CD4-positive, alpha-beta T cell treated with Interleukin-6 for 4 hours (primary cell): ENCODE measurements around the gene BDH1.
"Not testable (repeated sequence)": the region's sequence is repeated elsewhere in the genome, so short reads cannot be mapped to it uniquely, and the experiment has no call there.

Experiments
- DNase-seq: peaks from one replicate; pipeline ENCODE4 v3.0.0-alpha.2; 2020; ENCODE audit warnings: mixed read lengths

BDH1 gene, protein sequence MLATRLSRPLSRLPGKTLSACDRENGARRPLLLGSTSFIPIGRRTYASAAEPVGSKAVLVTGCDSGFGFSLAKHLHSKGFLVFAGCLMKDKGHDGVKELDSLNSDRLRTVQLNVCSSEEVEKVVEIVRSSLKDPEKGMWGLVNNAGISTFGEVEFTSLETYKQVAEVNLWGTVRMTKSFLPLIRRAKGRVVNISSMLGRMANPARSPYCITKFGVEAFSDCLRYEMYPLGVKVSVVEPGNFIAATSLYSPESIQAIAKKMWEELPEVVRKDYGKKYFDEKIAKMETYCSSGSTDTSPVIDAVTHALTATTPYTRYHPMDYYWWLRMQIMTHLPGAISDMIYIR

DNA sequence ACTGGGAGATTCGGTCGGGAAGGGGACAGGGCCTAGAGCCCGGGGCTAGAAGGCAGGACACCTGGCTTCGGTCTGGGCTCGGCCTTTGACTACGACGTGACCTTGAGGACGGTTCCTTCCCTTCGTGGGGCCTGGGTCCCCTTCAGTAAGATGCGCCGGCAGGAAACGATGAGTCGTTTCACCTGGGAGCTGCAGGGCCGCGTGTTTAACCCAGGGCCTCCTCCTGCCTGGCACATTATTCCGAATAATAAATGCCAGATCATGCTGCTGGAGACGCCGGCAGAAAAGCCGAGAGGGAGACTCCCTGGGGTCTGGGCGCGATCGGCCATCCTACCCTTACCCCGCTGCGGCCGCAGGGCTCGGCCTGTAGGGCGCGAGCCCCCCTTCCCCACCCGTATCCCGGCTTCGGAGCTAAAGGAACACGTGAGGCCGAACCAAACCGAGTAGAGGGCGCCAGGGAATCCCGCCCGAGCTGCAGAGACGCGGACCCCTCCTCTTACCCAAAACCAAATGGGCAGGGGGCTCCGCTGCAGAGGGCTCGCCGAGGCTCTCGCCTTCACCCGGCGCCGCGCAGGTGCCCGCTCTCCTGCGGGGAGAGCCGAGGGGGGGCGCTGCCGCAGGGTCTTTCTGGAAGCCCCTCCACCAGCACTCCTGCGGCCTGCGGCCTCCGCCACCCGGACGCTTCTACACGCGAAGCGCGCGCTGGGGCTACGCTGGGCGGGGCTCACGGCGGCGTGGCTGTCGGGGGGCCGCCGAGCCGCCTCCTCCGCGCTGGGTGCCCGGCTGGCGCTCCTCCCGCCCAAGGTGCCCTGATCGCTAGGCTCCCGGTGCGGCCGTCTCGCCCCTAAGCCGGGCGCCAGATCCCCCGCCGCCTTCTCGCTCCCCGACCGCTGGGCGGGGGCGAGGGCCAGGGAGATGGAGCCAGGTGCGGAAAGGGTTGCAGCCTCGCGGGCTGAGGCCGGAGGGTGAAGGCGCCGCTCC is at the start of gene BDH1:
Gene BDH1 (minus strand): TSS at position 688 of the 981 bp plus-strand sequence. CDS start 9,525 bp downstream, outside the sequence.
- DNase-seq, result peak; percentile 68

DNA sequence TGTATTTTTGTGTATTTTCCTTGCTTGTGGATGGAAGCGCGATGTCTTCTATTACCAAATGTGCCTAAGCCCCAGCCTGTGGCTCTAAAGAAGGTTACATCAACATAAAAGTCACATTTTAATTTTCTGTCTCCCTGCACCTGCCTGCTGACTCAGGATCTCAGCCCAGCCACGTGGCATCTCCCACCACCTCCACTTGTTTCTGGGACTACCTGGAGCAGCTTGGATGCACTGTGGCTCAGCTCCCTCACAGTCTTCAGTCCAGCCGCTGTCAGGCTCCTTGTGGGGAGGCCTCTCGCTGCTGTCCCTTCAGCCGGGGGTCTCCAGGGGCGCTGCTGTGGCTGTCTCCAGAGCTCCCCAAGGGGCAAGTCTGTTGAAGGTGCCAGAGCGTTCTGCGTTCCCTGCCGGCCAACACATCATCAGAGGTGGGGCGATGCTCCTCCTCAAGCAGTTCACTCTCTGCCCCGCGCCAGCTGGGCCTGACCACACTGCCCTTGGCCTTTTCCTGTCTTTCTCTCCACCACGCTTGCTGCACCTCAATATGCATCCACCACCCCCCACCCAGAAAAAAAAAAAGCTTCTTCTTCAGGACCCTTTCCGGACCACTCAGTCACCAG is 47.7 kb upstream of the BDH1 start:
- no peak for DNase-seq

DNA sequence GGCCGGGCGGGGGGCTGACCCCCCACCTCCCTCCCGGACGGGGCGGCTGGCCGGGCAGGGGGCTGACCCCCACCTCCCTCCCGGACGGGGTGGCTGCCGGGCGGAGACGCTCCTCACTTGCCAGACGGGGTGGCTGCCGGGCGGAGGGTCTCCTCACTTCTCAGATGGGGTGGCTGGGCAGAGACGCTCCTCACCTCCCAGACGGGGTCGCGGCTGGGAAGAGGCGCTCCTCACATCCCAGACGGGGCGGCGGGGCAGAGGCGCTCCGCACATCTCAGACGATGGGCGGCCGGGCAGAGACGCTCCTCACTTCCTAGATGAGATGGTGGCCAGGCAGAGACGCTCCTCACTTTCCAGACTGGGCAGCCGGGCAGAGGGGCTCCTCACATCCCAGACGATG is 46.6 kb upstream of the BDH1 start:
- not testable (repeated sequence) for DNase-seq

DNA sequence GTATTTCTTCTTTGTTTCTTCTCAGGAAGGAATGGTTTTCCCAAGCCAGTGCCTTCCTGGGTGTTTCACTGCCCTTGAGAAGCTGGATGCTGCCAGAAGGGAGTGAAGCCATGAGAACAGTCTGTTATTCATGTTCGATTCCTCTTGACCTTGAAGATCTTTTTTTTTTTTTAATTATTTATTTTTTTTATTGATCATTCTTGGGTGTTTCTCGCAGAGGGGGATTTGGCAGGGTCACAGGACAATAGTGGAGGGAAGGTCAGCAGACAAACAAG is 45.7 kb upstream of the BDH1 start:
- not testable (repeated sequence) for DNase-seq

DNA sequence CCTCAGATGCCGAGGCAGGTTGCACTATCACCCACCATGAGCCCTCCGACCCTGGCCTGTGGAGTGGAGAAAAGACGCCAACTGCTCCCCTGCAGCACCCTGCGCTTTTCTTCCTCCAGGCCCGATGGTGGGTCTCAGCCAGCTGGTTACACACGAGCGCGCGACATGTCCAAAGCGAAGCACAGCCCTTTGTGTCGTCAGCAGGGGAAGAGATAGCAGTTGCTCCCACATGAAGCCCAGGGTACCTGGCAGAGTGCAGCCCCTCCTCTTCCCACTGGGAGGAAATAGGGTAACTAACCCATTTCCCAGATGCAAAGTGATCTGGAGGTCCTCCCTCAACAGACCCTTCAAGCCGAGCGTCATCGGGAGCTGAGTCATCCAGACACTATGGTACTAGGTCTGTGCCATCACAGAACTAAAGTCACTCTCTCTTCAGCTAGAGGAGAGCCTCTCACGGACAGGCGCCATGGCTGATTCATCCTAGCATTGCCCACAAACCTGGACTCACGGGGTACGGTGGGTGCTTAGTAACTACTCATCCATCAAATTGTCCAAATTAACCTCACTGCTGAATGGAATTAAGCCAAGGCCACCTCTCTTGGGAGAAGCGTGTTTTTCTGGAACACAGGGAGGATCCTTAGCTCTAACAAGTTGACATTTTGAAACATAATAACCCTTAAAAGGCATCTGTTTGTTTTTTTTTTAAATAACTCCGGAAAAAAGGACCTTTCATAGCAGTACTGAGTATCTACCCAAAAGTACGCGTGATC is 45.2 kb upstream of the BDH1 start:
- DNase-seq, result no peak

DNA sequence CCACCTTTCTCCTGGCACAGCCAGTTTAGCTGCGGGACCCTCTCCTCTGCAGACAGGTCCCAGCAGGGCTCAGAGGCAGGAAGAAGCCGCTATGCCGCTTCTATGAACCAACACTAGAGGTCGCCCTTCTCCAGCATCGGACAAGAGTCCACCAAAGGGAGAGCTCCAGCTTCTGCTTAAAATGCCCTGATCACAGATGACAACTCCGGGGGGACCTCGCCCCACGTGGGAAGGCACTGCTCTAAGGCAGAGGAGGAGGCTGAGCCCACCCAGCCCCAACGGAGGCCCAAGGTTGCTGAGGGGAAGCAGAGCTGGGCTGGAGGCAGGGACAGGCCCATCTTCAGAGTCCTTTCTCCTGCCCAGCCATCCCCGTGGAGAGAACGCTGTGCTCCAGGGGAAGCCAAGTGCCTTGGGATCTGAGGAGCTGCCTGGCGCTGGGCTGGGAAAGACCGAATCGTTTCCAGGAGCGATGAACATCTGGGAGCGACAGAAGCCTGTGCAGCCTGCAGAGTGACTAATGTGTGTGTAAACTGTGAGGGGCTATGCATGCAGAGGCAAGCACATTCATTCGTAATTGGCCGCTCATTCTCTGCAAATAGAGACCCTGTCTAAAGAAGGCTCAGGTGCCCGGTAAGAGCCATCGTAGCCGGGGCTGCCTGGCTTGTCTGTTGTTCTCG is 43.5 kb upstream of the BDH1 start:
- peak; percentile 80 for DNase-seq

DNA sequence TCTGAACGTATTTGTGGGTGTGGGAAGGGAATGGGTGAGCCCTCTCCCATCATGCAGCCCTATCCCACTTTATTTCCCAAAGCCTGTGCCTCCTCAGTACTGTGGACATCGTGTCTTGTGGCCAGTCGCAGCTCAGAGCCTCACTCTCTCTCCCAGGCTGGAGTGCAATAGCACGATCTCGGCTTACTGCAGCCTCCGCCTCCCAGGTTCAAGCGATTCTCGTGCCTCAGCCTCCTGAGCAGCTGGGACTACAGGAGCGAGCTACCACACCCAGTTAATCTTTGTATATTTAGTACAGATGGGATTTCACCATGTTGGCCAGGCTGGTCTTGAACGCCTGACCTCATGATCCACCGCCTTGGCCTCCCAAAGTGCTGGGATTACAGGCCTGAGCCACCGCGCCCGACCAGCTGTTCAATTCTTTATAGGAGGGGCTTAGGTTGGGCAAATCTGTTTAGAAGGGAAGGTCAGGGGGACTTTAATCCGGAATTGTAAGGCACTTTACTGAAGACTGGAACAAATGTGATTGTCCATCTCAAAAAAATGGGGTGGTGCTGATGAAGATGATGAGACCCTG is 42.7 kb upstream of the BDH1 start:
- no peak for DNase-seq

DNA sequence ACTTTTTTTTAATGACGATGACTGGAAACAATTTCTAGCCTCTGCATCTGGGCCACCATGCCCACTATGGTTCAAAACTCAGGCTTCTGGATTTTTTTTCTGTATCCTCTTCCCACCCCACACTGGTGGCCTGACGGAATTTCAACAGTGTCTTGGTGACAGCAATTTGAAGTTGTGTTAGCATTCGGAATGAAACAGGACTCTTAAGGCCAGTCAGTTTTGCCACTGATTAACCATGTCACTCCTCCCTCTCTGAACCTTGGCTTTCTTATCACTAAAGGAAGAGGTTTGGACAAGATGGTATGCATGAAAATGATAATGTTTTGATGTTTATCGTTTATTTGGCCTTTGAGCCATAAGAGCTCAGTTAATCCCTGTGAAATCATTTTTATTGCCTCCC is 41.6 kb upstream of the BDH1 start:
- no peak for DNase-seq

DNA sequence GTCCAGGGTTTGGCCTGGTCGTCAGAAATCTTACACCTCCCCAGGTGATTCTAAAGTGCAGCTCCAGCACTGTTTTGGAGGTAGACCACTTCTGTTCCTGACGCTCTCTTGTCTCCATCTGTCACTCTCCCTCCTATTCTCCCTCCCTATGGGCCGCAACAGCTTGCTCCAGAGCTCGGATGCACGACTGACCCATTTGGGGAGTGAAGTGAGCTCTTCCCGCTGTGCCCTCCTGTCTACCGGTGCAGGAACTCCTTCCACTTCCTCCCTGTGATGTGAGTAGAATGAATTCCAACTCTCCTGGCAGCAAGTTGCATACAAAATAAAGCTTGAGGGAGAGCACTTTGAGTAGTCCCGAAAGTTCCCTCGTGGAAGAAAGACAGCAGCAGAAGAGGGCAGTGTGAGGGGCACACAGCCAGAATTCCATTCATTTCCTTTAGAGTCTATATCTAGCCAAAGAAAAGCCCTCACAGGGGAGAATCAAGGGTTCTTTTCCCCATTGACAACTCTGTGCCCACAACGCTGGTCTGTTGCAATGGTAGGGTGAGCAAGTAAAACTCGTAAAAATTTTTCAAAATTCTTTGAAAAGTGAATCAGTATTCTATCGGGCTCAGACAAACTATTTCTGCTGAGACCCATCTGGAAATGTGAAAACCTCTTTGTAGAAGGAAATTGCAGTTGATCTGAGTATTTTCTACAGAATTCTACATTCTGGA is 39.9 kb upstream of the BDH1 start:
- no peak for DNase-seq

DNA sequence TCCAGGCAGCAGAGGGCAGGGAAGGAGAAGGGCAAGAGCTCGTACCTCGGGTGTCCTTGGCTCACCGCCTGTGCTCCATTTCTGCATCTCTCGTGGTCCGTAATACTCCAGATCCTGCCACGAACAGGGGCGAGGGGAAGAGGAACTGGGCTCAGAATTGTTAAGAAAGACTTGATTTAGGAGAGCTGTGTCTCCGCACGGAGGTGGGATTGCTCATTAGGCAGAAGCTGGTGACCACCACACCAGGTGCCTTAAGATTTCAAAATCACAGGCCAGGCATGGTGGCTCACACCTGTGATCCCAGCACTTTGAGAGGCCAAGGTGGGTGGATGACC is 37.2 kb upstream of the BDH1 start:
- no peak for DNase-seq

DNA sequence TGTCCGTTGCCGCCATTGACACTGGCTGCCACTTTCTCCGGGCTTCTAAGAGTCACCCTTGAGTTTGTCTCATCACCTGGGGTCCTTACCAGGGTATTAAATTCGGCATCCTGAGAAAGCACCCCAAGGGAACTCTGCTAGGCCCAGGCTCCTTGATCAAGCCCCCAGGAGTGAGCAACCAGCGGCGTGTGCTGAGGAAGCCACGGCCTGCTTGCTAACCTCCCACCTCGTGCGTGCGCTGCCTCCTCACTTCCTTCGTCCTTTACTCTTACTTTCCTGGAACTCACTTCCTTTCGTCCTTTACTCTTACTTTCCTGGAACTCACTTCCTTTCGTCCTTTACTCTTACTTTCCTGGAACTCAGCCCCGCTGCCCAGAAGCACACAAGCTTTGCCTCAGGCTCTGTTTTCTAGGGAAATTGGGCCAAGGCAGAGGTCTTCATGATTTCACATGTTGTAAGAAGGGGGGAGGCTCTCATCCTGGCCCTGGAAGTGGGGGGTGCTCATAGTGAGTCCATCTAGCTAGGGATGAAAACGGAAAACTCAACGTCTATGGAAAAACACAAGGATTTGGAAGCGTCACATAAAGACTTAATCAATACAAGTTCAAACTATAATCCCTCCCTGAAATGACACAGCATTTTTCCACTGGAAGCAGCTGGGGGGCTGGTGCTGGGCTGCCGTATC is 36.7 kb upstream of the BDH1 start:
- no peak for DNase-seq

DNA sequence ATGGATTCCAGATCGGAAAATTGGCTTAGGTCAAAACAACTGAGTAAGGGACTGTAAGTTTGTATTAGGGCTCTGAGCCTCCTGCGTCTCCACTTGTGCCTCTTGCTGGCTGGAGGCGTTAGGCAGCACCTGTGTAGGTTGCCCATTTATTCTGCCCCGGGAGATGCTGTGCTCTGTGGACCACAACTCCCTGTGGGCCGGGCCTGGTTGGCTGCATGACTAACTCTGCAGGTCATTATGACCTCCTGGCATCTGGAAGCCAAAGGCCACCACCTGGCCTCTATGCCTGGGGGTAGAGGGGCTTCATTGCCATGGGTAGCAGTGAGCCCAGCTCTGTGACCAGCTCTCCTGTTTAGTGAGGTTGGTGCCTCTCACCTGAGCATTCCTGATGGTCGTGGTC is 36.0 kb upstream of the BDH1 start:
- no peak for DNase-seq

DNA sequence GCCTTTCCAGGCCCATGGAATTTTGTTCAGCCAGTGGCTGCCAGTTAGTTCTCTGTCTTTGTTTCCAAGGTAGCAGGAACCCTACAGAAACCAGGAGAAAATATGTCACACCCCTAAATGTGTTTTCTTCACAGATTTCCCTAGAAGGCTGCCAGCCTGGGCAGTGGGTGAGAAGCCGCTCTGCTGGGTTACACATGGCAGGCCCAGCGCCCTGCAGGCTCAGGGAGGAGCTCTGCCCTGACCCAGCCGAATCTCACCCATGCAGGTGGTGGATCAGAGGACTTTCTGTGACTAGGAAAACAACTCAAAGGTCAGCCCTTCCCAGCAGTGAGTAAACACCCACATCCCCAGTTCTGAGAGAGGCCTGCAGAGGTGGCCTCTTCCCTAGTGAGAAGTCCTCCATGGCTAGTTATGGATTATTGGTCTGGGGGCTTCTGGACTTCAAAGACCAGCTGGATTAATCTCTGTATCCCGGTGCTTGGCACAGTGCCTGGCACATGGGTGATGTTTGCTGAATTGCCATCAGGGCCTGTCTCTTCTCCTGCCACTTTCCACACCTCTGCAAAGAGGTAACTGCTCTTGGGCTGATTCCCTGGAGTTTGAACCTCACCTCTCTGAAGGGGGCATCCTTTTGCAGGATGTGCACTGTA is 34.7 kb upstream of the BDH1 start:
- DNase-seq, result no peak

DNA sequence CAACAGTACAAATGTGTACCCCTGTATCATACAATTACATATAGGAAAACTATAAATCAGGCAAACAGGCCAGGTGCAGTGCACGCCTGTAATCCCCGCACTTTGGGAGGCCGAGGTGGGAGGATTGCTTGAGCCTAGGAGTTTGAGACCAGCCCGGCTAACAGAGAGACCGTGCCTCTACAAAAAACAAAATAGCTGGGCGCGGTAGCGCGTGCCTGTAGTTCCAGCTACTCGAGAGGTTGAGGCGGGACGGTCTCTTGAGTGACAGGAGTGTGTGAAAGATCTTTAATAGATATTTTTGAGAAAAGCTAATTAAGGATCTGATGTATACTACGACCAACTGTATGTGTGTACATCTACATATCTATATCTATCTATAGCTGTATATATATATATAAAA is 33.8 kb upstream of the BDH1 start:
- DNase-seq, result no peak

DNA sequence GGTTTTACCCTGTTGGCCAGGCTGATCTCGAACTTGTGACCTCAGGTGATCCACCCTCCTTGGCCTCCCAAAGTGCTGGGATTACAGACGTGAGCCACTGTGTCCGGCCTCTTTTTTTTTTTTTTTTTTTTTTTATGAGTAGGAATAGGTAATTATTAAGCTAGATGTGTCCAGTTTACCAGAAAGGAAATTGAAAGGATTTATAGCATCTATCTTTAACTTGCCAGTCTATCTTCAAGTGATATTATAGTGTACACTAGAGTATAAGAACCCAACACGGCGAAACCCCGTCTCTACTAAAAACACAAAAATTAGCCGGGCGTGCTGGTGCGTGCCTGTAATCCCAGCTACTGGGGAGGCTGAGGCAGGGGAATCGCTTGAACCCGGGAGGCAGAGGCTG is 31.0 kb upstream of the BDH1 start:
- not testable (repeated sequence) for DNase-seq

DNA sequence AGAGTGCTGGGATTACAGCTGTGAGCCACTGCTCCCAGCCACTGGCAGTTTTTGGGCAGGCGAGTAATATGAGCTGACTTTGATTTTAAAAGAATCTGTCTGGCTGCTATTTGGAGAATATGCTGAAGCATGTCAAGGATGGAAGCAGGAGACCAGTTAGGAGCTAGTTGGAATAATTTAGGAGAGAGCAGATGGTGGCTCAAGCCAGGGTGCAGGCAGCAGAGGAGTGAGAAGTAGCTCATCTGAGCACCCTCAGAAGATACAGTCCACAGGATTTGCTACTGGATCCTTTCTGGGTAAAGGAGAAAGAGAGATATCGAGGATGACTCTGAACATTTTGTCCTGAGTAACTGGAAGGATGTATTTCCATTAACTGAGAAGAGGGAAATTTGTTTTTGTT is 30.4 kb upstream of the BDH1 start:
- no peak for DNase-seq

DNA sequence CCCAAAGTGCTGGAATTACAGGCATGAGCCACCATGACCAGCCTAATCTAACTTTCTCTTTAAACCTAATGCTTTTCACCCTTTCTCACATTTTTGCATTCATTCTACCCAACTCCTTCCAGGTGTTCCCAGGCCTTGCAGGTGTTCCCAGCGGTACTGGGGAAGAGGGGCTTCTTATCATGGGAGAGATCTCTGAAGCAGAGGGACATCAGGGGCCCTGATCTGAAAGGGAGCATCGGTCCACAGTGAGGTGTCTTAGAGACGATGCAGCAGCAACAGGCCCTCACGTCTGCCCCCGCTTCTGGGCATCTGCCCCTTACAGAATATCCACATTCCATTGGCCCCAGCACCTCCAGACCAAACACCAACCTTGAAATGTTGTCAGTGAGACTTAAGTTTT is 29.0 kb upstream of the BDH1 start:
- DNase-seq, result no peak

DNA sequence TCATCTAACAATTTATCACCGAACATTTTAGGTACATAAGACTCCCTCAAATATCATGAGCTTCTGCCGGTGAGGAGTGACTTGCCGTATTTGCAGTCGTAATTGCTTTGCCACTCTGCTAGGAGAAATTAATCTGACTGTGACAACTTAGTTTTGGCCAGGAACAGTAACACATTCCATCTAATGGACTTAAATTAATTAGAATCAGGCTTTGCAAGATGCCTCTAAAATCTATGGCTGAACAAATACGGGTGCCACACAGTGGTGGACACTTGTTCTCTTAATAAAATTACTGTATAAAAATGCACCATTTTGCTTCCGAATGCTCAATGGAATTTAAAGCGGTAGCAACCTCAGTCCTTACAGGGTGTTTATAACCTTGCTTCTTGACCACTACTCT is 27.6 kb upstream of the BDH1 start:
- DNase-seq, result no peak

DNA sequence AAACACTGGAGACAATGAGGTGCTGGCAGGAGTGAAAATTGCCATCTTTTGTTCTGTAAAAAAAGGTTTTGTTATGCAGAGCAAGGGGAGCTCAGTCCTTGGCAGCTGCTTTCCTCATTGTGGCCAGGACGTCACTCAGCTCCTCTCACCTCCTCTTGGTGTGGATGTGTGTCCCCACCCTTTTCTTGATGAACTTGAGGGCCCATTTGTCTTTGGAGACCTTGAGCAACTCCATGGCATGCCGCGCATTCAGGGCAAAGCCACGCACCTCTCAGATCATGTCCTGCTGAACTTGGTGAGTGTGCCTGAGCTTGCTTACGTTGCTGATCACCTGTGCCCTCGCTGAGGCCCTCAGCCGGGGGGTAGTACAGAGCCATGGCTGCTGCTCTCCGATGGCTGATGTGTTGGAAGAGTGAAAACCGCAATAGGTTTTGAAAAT is 24.5 kb upstream of the BDH1 start:
- no peak for DNase-seq

DNA sequence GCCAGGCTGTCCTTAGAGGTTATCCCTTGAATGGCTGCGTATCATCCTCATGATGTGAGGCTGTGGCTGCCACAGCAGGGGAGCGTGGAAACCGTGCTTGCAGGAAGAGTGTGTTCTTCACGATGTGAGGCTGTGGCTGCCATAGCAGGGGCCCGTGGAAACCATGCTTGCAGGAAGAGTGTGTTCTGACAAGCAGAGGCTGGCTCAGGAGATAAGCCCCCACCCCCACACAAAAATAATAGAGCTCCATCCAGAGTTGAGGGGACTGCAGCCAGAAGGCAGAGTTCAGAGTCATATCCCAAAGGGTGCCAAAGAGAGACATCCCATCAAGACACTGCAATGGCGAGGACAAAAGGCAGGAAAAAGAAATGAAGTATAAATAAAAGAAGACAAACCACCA is 22.6 kb upstream of the BDH1 start:
- no peak for DNase-seq
